HepG2 (cell line): ENCODE measurements around the gene MTSS2. TPM values are rescaled to one million over a fixed set of nuclear protein-coding genes. Genes with fewer than 3 reads are reported as not detected.
A peak's percentile ranks its signal among the peaks of the same experiment; 100 is the strongest.

ENCODE experiments used
- CBFB ChIP-seq: sonication (generic); formaldehyde crosslinking; IDR thresholded peaks from 2 replicates; pipeline ENCODE4 v1.4.0; 2020; ENCODE audit warnings: missing genetic modification reagents
- CSRNP2 ChIP-seq: sonication (generic); formaldehyde crosslinking; conservative IDR thresholded peaks from 2 replicates; pipeline ENCODE4 v1.8.0; 2022; ENCODE audit warnings: low read depth, missing genetic modification reagents
- DR1 ChIP-seq: sonication (generic); formaldehyde crosslinking; IDR thresholded peaks from 2 replicates; pipeline ENCODE4 v1.8.0; 2021; ENCODE audit warnings: mild to moderate bottlenecking, missing genetic modification reagents, inconsistent platforms
- KDM2A ChIP-seq: sonication (generic); formaldehyde crosslinking; IDR thresholded peaks from 2 replicates; pipeline ENCODE4 v1.4.0; 2020; ENCODE audit warnings: low read depth, missing genetic modification reagents, borderline replicate concordance
- KIAA2018 ChIP-seq: sonication (generic); formaldehyde crosslinking; IDR thresholded peaks from 2 replicates; pipeline ENCODE4 v1.5.0; 2020; ENCODE audit warnings: mild to moderate bottlenecking, missing genetic modification reagents, borderline replicate concordance
- NCOA2 ChIP-seq: sonication (generic); formaldehyde crosslinking; IDR thresholded peaks from 2 replicates; pipeline ENCODE4 v1.8.0; 2022; ENCODE audit warnings: inconsistent platforms
- SIX4 ChIP-seq: sonication (generic); formaldehyde crosslinking; IDR thresholded peaks from 2 replicates; pipeline ENCODE4 v1.4.0; 2020; ENCODE audit warnings: missing genetic modification reagents
- ZBTB38 ChIP-seq: sonication (generic); formaldehyde crosslinking; IDR thresholded peaks from 2 replicates; pipeline ENCODE4 v1.5.1; 2020; ENCODE audit warnings: mild to moderate bottlenecking, missing genetic modification reagents
- ZBTB7B ChIP-seq: sonication (generic); formaldehyde crosslinking; IDR thresholded peaks from 2 replicates; pipeline ENCODE4 v1.4.0; 2020; ENCODE audit warnings: missing genetic modification reagents
- ZFX ChIP-seq: sonication (generic); formaldehyde crosslinking; IDR thresholded peaks from 2 replicates; pipeline ENCODE4 v1.4.0; 2020; ENCODE audit warnings: mild to moderate bottlenecking, low read depth, missing genetic modification reagents, moderate library complexity
- ZNF484 ChIP-seq: sonication (generic); formaldehyde crosslinking; IDR thresholded peaks from 2 replicates; pipeline ENCODE4 v1.5.1; 2020; ENCODE audit warnings: mild to moderate bottlenecking, low read depth, missing genetic modification reagents, borderline replicate concordance
- polyA plus RNA-seq, 8 experiments: library from polyadenylated mRNA; depleted of rRNA in 3 of 8; stranded (reverse) in 7 of 8; unstranded in 1 of 8; fragments of >200 nt; fragmentation: Illumina TruSeq in 4 of 8; extraction: Trizol in 4 of 8; gene quantifications; 2 replicates each; pipeline versions ENCODE4 v1.2.1 to v1.2.3, GENCODE V29; 2011 to 2016; ENCODE audit warnings: low read depth in 4 of 8, missing spikeins in 1 of 8, mixed read lengths in 1 of 8; ENCODE audit not compliant: insufficient read depth in 1 of 8
- total RNA-seq, 5 experiments: library from RNA; depleted of rRNA; stranded (reverse); fragments of >200 nt; fragmentation: Illumina TruSeq; extraction: Trizol; gene quantifications; 2 replicates each; pipeline ENCODE4 v1.2.3, GENCODE V29; 2016; ENCODE audit warnings: low read depth in 1 of 5
- TF ChIP-seq, protein P1 (sequence below): IDR thresholded peaks from 2 replicates; pipeline ENCODE4 v1.6.1; 2012; ENCODE audit warnings: low read length, improper control_type of control experiment

Gene MTSS2
- total and polyA plus RNA-seq, 2 of the 13 experiments (the other 11 are each of a cell fraction or from before 2014, with no cell fraction given), result 132 to 242 TPM

DNA sequence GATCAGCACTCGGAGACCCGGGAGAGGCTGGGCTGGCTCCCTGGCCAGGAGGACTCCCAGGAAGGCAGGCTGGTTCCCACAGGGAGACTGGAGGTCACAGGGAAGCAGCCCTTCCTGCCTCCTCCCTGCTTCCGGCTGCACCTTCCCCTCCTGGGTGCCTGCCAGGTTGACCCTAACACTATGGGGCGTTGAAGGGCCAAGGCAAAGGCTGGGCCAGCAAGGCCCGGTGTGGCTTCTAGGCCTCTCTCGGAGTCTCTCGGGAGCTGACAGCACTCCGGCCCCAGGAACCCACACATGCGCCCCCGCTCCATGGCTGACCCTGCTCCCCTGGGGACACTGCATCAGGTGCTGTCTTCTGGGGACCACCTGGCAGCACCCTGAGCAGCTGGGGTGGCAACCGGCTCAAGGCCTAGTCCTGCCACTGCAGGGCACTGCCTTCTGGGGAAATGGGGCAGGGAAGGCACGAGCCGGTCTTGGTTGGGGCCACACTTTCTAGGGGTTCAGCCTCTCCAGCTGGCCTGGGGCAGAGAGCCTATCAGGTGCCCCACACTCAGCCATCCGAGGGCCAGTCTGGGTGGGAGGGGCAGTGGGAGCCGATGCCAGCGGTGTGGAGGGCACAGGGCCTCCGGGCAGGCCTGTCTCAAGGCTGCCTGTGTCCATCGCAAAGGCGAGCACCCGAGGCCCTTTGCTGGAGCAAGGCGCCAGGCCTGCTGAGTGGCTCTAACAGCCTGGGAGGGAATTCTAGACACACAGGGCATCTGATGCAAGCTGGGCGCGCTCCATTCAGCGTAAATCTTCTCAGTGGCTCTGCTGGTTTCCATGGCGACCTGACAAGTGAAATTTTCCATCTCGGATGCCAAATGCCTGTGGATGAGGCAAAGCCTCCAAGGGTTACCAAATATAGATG is 5.6 kb upstream of the MTSS2 start (continued):
- TF ChIP-seq CSRNP2 (no peak), ZNF484 (CRISPR knock-in tag) (no peak), DR1 (CRISPR knock-in tag) (no peak), ZFX (CRISPR knock-in tag) (peak; percentile 74; the same call in 1 of the 2 replicates), KIAA2018 (CRISPR knock-in tag) (no peak), NCOA2 (CRISPR knock-in tag) (no peak), KDM2A (CRISPR knock-in tag) (no peak), ZBTB38 (CRISPR knock-in tag) (no peak), ZBTB7B (CRISPR knock-in tag) (no peak), CBFB (no peak), SIX4 (no peak)
- TF ChIP-seq, protein P1, sequence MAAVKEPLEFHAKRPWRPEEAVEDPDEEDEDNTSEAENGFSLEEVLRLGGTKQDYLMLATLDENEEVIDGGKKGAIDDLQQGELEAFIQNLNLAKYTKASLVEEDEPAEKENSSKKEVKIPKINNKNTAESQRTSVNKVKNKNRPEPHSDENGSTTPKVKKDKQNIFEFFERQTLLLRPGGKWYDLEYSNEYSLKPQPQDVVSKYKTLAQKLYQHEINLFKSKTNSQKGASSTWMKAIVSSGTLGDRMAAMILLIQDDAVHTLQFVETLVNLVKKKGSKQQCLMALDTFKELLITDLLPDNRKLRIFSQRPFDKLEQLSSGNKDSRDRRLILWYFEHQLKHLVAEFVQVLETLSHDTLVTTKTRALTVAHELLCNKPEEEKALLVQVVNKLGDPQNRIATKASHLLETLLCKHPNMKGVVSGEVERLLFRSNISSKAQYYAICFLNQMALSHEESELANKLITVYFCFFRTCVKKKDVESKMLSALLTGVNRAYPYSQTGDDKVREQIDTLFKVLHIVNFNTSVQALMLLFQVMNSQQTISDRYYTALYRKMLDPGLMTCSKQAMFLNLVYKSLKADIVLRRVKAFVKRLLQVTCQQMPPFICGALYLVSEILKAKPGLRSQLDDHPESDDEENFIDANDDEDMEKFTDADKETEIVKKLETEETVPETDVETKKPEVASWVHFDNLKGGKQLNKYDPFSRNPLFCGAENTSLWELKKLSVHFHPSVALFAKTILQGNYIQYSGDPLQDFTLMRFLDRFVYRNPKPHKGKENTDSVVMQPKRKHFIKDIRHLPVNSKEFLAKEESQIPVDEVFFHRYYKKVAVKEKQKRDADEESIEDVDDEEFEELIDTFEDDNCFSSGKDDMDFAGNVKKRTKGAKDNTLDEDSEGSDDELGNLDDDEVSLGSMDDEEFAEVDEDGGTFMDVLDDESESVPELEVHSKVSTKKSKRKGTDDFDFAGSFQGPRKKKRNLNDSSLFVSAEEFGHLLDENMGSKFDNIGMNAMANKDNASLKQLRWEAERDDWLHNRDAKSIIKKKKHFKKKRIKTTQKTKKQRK, result no peak
